ENCODE results near the gene ORM1. TPM values are rescaled to one million over a fixed set of nuclear protein-coding genes. Genes with fewer than 3 reads are reported as not detected.

The ORM1 gene
- total RNA-seq, 1 donor from 2014 or later = not detected

GRCh38 chr9:114344692-114345091, 21.8 kb downstream of the ORM1 start:
- intact Hi-C loops (cut with micrococcal nuclease) = loop anchor here (5.0 kb wide), 2 partner anchors 163 to 243 kb away; partner anchors contain the start of genes ATP6V1G1 and WHRN
- Mint-ChIP-seq H3K27ac (no peak overlapping the region), H3K9me3 (no peaks in the 10 kb centered on the region), H3K4me1 (peaks cover 33% of the 10 kb centered on the region), H3K36me3 (ENCODE audit: low read depth) (peaks cover 87% of the 10 kb centered on the region), H3K4me3 (no peak overlapping the region), H3K27me3 (no peaks in the 10 kb centered on the region)
- DNase-seq = no peak

- Mint-ChIP-seq H3K27me3 (no peaks in the 10 kb centered on the region), H3K36me3 (ENCODE audit: low read depth) (peaks cover 88% of the 10 kb centered on the region)
- intact Hi-C loops (cut with micrococcal nuclease) = loop anchor here (5.0 kb wide), 2 partner anchors 162 to 242 kb away; partner anchors contain the start of genes ATP6V1G1 and WHRN
These were observed 22.7 kb downstream of the ORM1 start for GRCh38 chr9:114345493-114346065.

GRCh38 chr9:114346146-114346545, 23.2 kb downstream of the ORM1 start:
- no peak for DNase-seq
- no peak overlapping the region for H3K4me3 Mint-ChIP-seq
- no peaks in the 10 kb centered on the region for H3K9me3 Mint-ChIP-seq
- no peak overlapping the region for H3K27ac Mint-ChIP-seq
- peaks cover 44% of the 10 kb centered on the region for H3K4me1 Mint-ChIP-seq
- intact Hi-C loops (cut with micrococcal nuclease) = loop anchor here (5.0 kb wide), 2 partner anchors 161 to 241 kb away; partner anchors contain the start of genes ATP6V1G1 and WHRN
- no peaks in the 10 kb centered on the region for H3K27me3 Mint-ChIP-seq
- peaks cover 88% of the 10 kb centered on the region for H3K36me3 Mint-ChIP-seq (ENCODE audit: low read depth)

More at GRCh38 chr9:114345493-114346065, 22.7 kb downstream of the ORM1 start:
- H3K4me3 Mint-ChIP-seq = no peak overlapping the region
- peak overlapping the region; percentile 20 for H3K27ac Mint-ChIP-seq
- H3K4me1 Mint-ChIP-seq = peaks cover 41% of the 10 kb centered on the region
- no peak for DNase-seq
- no peaks in the 10 kb centered on the region for H3K9me3 Mint-ChIP-seq

- intact Hi-C loops (cut with micrococcal nuclease) = loop anchor here (5.0 kb wide), 2 partner anchors 160 to 240 kb away; partner anchors contain the start of genes ATP6V1G1 and WHRN
- H3K27ac Mint-ChIP-seq = peak overlapping the region; percentile 99
- no peak overlapping the region for H3K4me3 Mint-ChIP-seq
- peaks cover 85% of the 10 kb centered on the region for H3K36me3 Mint-ChIP-seq (ENCODE audit: low read depth)
- H3K27me3 Mint-ChIP-seq = no peaks in the 10 kb centered on the region
- H3K4me1 Mint-ChIP-seq = peaks cover 51% of the 10 kb centered on the region
- no peaks in the 10 kb centered on the region for H3K9me3 Mint-ChIP-seq
- no peak for DNase-seq
These were observed 24.8 kb downstream of the ORM1 start for GRCh38 chr9:114347675-114348074.

- Mint-ChIP-seq H3K36me3 (ENCODE audit: low read depth) (peaks cover 84% of the 10 kb centered on the region), H3K27ac (peak overlapping the region; percentile 99), H3K4me3 (peak overlapping the region; percentile 58), H3K4me1 (peaks cover 53% of the 10 kb centered on the region), H3K9me3 (no peaks in the 10 kb centered on the region), H3K27me3 (no peaks in the 10 kb centered on the region)
- intact Hi-C loops (cut with micrococcal nuclease) = loop anchor here (5.0 kb wide), 2 partner anchors 159 to 239 kb away; partner anchors contain the start of genes ATP6V1G1 and WHRN
- DNase-seq = no peak
These were observed 25.5 kb downstream of the ORM1 start for GRCh38 chr9:114348261-114348905.

- Mint-ChIP-seq H3K27ac (peak overlapping the region; percentile 99), H3K27me3 (no peaks in the 10 kb centered on the region), H3K4me1 (peaks cover 51% of the 10 kb centered on the region), H3K36me3 (ENCODE audit: low read depth) (peaks cover 82% of the 10 kb centered on the region), H3K4me3 (peak overlapping the region; percentile 58), H3K9me3 (no peaks in the 10 kb centered on the region)
- intact Hi-C loops (cut with micrococcal nuclease) = loop anchor here (1.0 to 5.0 kb wide), 6 partner anchors 14 to 238 kb away; partner anchors contain the start of genes ATP6V1G1 and WHRN
- peak; percentile 87 for DNase-seq
These were observed 26.1 kb downstream of the ORM1 start for GRCh38 chr9:114348906-114349482.

GRCh38 chr9:114349713-114350480, 27.0 kb downstream of the ORM1 start:
- DNase-seq = no peak
- Mint-ChIP-seq H3K36me3 (ENCODE audit: low read depth) (peaks cover 74% of the 10 kb centered on the region), H3K4me3 (peak overlapping the region; percentile 57), H3K9me3 (no peaks in the 10 kb centered on the region), H3K27ac (peak overlapping the region; percentile 99), H3K4me1 (peaks cover 45% of the 10 kb centered on the region), H3K27me3 (no peaks in the 10 kb centered on the region)
- intact Hi-C loops (cut with micrococcal nuclease) = loop anchor here (1.0 to 5.0 kb wide), 6 partner anchors 13 to 237 kb away; partner anchors contain the start of genes ATP6V1G1 and WHRN

- Mint-ChIP-seq H3K4me3 (no peak overlapping the region), H3K9me3 (no peaks in the 10 kb centered on the region), H3K27me3 (no peaks in the 10 kb centered on the region), H3K27ac (peak overlapping the region; percentile 99), H3K36me3 (ENCODE audit: low read depth) (peaks cover 65% of the 10 kb centered on the region), H3K4me1 (peaks cover 45% of the 10 kb centered on the region)
- intact Hi-C loops (cut with micrococcal nuclease) = no loop called here
- DNase-seq = no peak
These were observed 27.9 kb downstream of the ORM1 start for GRCh38 chr9:114350636-114351401.

GRCh38 chr9:114351932-114352331, 29.0 kb downstream of the ORM1 start:
- DNase-seq = no peak
- Mint-ChIP-seq H3K36me3 (ENCODE audit: low read depth) (peaks cover 63% of the 10 kb centered on the region), H3K27ac (peak overlapping the region; percentile 62), H3K9me3 (no peaks in the 10 kb centered on the region), H3K4me1 (peaks cover 45% of the 10 kb centered on the region), H3K4me3 (no peak overlapping the region), H3K27me3 (no peaks in the 10 kb centered on the region)
- intact Hi-C loops (cut with micrococcal nuclease) = no loop called here

GRCh38 chr9:114355821-114356220, 32.9 kb downstream of the ORM1 start:
- no peak for DNase-seq
- Mint-ChIP-seq H3K9me3 (no peaks in the 10 kb centered on the region), H3K4me3 (no peak overlapping the region), H3K27me3 (no peaks in the 10 kb centered on the region), H3K27ac (no peak overlapping the region), H3K36me3 (ENCODE audit: low read depth) (peaks cover 62% of the 10 kb centered on the region), H3K4me1 (peaks cover 37% of the 10 kb centered on the region)
- intact Hi-C loops (cut with micrococcal nuclease) = no loop called here

- H3K27me3 Mint-ChIP-seq = no peaks in the 10 kb centered on the region
- H3K4me1 Mint-ChIP-seq = peaks cover 37% of the 10 kb centered on the region
- DNase-seq = no peak
- intact Hi-C loops (cut with micrococcal nuclease) = no loop called here
- no peaks in the 10 kb centered on the region for H3K9me3 Mint-ChIP-seq
- H3K4me3 Mint-ChIP-seq = no peak overlapping the region
- peak overlapping the region; percentile 71 for H3K27ac Mint-ChIP-seq
- peaks cover 68% of the 10 kb centered on the region for H3K36me3 Mint-ChIP-seq (ENCODE audit: low read depth)
These were observed 33.9 kb downstream of the ORM1 start for GRCh38 chr9:114356792-114357191.

- Mint-ChIP-seq H3K4me3 (no peak overlapping the region), H3K4me1 (peaks cover 33% of the 10 kb centered on the region), H3K27me3 (no peaks in the 10 kb centered on the region), H3K9me3 (no peaks in the 10 kb centered on the region), H3K36me3 (ENCODE audit: low read depth) (peaks cover 66% of the 10 kb centered on the region), H3K27ac (peak overlapping the region; percentile 56)
- no peak for DNase-seq
- intact Hi-C loops (cut with micrococcal nuclease) = no loop called here
These were observed 34.5 kb downstream of the ORM1 start for GRCh38 chr9:114357360-114357759.

- DNase-seq = no peak
- peaks cover 33% of the 10 kb centered on the region for H3K4me1 Mint-ChIP-seq
- H3K9me3 Mint-ChIP-seq = no peaks in the 10 kb centered on the region
- intact Hi-C loops (cut with micrococcal nuclease) = no loop called here
- H3K27me3 Mint-ChIP-seq = no peaks in the 10 kb centered on the region
- peak overlapping the region; percentile 45 for H3K27ac Mint-ChIP-seq
- H3K36me3 Mint-ChIP-seq (ENCODE audit: low read depth) = peaks cover 66% of the 10 kb centered on the region
- no peak overlapping the region for H3K4me3 Mint-ChIP-seq
These were observed 35.0 kb downstream of the ORM1 start for GRCh38 chr9:114357911-114358328.
